Liver (tissue), 9 donors: ENCODE data around the gene FADS3. TPM values are rescaled to one million over a fixed set of nuclear protein-coding genes. Genes with fewer than 3 reads are reported as not detected.

Experiments used
- DNase-seq: peaks from one replicate; pipeline ENCODE4 v3.0.0-alpha.2; 2017; ENCODE audit warnings: low spot score
- H3K27ac ChIP-seq, 2 donors: one replicate each; pipeline ENCODE4 v1.7.0; 2013; ENCODE audit warnings: inconsistent platforms in 2 of 2, low read length in 2 of 2, control low read depth in 1 of 2, low read depth in 1 of 2, mild to moderate bottlenecking in 1 of 2
- H3K27me3 ChIP-seq, 4 donors: one replicate each; pipeline versions ENCODE4 v1.6.1 to v1.7.0; 2013; ENCODE audit warnings: low read length in 3 of 4, inconsistent platforms in 1 of 4, mild to moderate bottlenecking in 1 of 4, moderate library complexity in 1 of 4; ENCODE audit not compliant: control insufficient read depth in 4 of 4, insufficient read depth in 4 of 4
- H3K36me3 ChIP-seq, 4 donors: one replicate each; pipeline versions ENCODE4 v1.6.1 to v1.7.0; 2013; ENCODE audit warnings: low read length in 3 of 4, mild to moderate bottlenecking in 3 of 4, low read depth in 1 of 4, moderate library complexity in 1 of 4; ENCODE audit not compliant: control insufficient read depth in 4 of 4, insufficient read depth in 3 of 4
- H3K4me1 ChIP-seq, 4 donors: one replicate each; pipeline versions ENCODE4 v1.6.1 to v1.7.0; 2013; ENCODE audit warnings: low read length in 3 of 4, mild to moderate bottlenecking in 3 of 4, moderate library complexity in 1 of 4; ENCODE audit not compliant: control insufficient read depth in 4 of 4, insufficient read depth in 4 of 4
- H3K4me3 ChIP-seq, 3 donors: one replicate each; pipeline versions ENCODE4 v1.6.1 to v1.7.0; 2013; ENCODE audit warnings: low read length in 3 of 3, control low read depth in 1 of 3, low read depth in 1 of 3, mild to moderate bottlenecking in 1 of 3
- H3K9ac ChIP-seq, 2 donors: one replicate each; pipeline ENCODE4 v1.7.0; 2013; ENCODE audit warnings: low read length in 2 of 2, mild to moderate bottlenecking in 2 of 2, moderate library complexity in 2 of 2, control low read depth in 1 of 2, low read depth in 1 of 2
- H3K9me3 ChIP-seq, 4 donors: one replicate each; pipeline versions ENCODE4 v1.6.1 to v1.7.0; 2013; ENCODE audit warnings: low read length in 3 of 4; ENCODE audit not compliant: control insufficient read depth in 4 of 4
- EGR1 ChIP-seq, 2 donors: IDR thresholded peaks; 2 replicates each; pipeline ENCODE4 v1.6.1; 2016 to 2018; ENCODE audit warnings: antibody characterized with exemption in 2 of 2, low read depth in 2 of 2
- FOXA1 ChIP-seq: IDR thresholded peaks from 2 replicates; pipeline ENCODE4 v1.6.1; 2016; ENCODE audit warnings: antibody characterized with exemption
- FOXA2 ChIP-seq: IDR thresholded peaks from 2 replicates; pipeline ENCODE4 v1.6.1; 2016; ENCODE audit warnings: antibody characterized with exemption
- GABPA ChIP-seq, 2 donors: IDR thresholded peaks in 1 of 2; conservative IDR thresholded peaks in 1 of 2; 2 replicates each; pipeline ENCODE4 v1.6.1; 2016; ENCODE audit warnings: antibody characterized with exemption in 2 of 2, mild to moderate bottlenecking in 1 of 2, moderate library complexity in 1 of 2
- HNF4A ChIP-seq, 2 donors: conservative IDR thresholded peaks; 2 replicates each; pipeline ENCODE4 v1.6.1; 2016; ENCODE audit warnings: antibody characterized with exemption in 2 of 2, mild to moderate bottlenecking in 2 of 2
- JUND ChIP-seq, 2 donors: IDR thresholded peaks; 2 replicates each; pipeline ENCODE4 v1.6.1; 2016; ENCODE audit warnings: antibody characterized with exemption in 2 of 2
- NR2F2 ChIP-seq: IDR thresholded peaks from 2 replicates; pipeline ENCODE4 v1.6.1; 2016; ENCODE audit warnings: antibody characterized with exemption
- RXRA ChIP-seq, 2 donors: IDR thresholded peaks; 2 replicates each; pipeline ENCODE4 v1.6.1; 2017 to 2018; ENCODE audit warnings: antibody characterized with exemption in 2 of 2, mild to moderate bottlenecking in 1 of 2
- YY1 ChIP-seq: IDR thresholded peaks from 2 replicates; pipeline ENCODE4 v1.6.1; 2016; ENCODE audit warnings: antibody characterized with exemption, mild to moderate bottlenecking
- WGBS: extraction: QIAGEN DNeasy Blood & Tissue Kit; methylation state at CpG from one replicate; pipeline ENCODE4 v1.1.7; 2013; 5-methylcytosine and 5-hydroxymethylcytosine counted together
- polyA plus RNA-seq, 2 donors: library from polyadenylated mRNA; stranded (reverse) in 1 of 2; unstranded in 1 of 2; fragments of 200-250 nt in 1 of 2; fragments of >200 nt in 1 of 2; fragmentation: Nextera tagmentation in 1 of 2; extraction: Ambion mirVana in 1 of 2; gene quantifications; one replicate each; pipeline versions ENCODE4 v1.2.1 to v1.2.3, GENCODE V29; 2013 to 2015
- total RNA-seq, 2 donors: library from RNA; depleted of rRNA; stranded (reverse); fragments of >200 nt; gene quantifications; one replicate each; pipeline ENCODE4 v1.2.3, GENCODE V29; 2014
- TF ChIP-seq, protein P1 (sequence below): fragments of 150-350 bp; IDR thresholded peaks from 2 replicates; pipeline ENCODE4 v1.5.1; 2017; ENCODE audit warnings: improper control_type of control experiment, low read depth, low read length; ENCODE audit not compliant: missing input control
- TF ChIP-seq, protein P2 (sequence below): IDR thresholded peaks from 2 replicates; pipeline ENCODE4 v1.6.1; 2016; ENCODE audit warnings: antibody characterized with exemption, mild to moderate bottlenecking
- TF ChIP-seq, protein P3 (sequence below): IDR thresholded peaks from 2 replicates; pipeline ENCODE4 v1.6.1; 2016; ENCODE audit warnings: antibody characterized with exemption
- donor health status: healthy.
- donor health status: healthy.
- donor health status: healthy.
- donor health status: healthy.
- donor health status: healthy.

Gene FADS3
- total and polyA plus RNA-seq, 4 donors, result 8.3 to 13.6 (median 10.3) TPM

DNA sequence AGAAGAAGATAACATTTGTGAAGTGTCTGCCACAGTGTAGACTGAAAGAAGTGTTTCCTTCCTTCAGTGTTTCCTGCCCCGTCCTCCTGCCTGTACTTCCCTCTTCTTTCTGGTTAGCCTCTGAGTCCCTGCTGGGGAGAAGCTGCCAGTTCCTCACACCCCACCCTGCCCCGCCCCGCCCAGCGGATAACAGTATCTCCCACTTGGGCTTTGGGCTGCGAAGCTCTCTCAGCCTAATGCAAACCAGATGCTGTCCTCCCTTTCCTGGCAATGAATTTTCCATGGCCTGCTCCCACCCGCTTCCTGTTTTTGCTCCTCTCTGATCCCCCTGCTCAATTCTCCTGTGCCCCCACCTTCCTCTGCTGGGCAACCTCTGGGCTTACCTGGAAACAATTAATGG, 31.2 kb upstream of the FADS3 start:
- H3K27me3 ChIP-seq, result no peaks in the 10 kb centered on the region
- no peaks in the 10 kb centered on the region for H3K36me3 ChIP-seq
- no peak overlapping the region for H3K9ac ChIP-seq
- TF ChIP-seq EGR1 (IDR thresholded peaks at IDR 0.05; ENCODE audit: low read depth in 2 of 2) (no peak), NR2F2 (peak; percentile 32)
- no peak overlapping the region for H3K4me3 ChIP-seq
- H3K9me3 ChIP-seq, result no peaks in the 10 kb centered on the region
- 55% methylated on average over 6 of the region's 6 CpGs for WGBS
- peak overlapping the region; percentile 40 to 69 for H3K27ac ChIP-seq
- peak; percentile 83 for DNase-seq
- peaks cover 0 to 12% (median 6%) of the 10 kb centered on the region in 4 donors for H3K4me1 ChIP-seq

DNA sequence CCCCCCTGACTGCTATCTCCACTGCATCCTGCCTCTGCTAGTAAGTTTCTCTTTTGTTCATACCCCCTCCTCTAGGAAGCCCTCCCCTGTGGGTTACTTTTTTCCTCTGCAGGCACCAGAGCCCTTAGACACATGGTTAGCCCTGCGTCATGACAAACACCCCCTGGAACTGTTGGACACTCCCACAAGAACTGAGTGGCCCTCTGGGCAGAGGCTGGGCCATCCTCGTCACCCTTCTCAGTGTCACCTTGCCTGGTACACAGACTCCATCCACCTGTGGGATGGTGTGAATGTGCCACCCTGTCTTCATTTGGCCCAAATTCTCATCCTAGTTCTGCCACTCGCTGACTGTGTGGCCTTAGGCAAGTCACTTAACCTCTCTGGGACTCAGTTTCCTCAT, 30.1 kb upstream of the FADS3 start:
- no peak overlapping the region for H3K4me3 ChIP-seq
- peaks cover 0 to 13% (median 8%) of the 10 kb centered on the region in 4 donors for H3K4me1 ChIP-seq
- H3K9me3 ChIP-seq, result no peaks in the 10 kb centered on the region
- H3K27ac ChIP-seq, result no peak overlapping the region
- no peaks in the 10 kb centered on the region for H3K27me3 ChIP-seq
- H3K36me3 ChIP-seq, result no peaks in the 10 kb centered on the region
- no peak overlapping the region for H3K9ac ChIP-seq
- WGBS, result 86% methylated on average over 3 of the region's 3 CpGs
- DNase-seq, result peak; percentile 35
- TF ChIP-seq FOXA2 (no peak), YY1 (no peak), GABPA (IDR thresholded peaks at IDR 0.05 in 1 of 2, conservative IDR thresholded peaks at IDR 0.05 in 1 of 2) (no peak), JUND (IDR thresholded peaks at IDR 0.05) (no peak), FOXA1 (no peak), RXRA (IDR thresholded peaks at IDR 0.05) (no peak), HNF4A (conservative IDR thresholded peaks at IDR 0.05) (no peak)
- TF ChIP-seq, protein P1, sequence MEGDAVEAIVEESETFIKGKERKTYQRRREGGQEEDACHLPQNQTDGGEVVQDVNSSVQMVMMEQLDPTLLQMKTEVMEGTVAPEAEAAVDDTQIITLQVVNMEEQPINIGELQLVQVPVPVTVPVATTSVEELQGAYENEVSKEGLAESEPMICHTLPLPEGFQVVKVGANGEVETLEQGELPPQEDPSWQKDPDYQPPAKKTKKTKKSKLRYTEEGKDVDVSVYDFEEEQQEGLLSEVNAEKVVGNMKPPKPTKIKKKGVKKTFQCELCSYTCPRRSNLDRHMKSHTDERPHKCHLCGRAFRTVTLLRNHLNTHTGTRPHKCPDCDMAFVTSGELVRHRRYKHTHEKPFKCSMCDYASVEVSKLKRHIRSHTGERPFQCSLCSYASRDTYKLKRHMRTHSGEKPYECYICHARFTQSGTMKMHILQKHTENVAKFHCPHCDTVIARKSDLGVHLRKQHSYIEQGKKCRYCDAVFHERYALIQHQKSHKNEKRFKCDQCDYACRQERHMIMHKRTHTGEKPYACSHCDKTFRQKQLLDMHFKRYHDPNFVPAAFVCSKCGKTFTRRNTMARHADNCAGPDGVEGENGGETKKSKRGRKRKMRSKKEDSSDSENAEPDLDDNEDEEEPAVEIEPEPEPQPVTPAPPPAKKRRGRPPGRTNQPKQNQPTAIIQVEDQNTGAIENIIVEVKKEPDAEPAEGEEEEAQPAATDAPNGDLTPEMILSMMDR, result no peak
- TF ChIP-seq, protein P2, sequence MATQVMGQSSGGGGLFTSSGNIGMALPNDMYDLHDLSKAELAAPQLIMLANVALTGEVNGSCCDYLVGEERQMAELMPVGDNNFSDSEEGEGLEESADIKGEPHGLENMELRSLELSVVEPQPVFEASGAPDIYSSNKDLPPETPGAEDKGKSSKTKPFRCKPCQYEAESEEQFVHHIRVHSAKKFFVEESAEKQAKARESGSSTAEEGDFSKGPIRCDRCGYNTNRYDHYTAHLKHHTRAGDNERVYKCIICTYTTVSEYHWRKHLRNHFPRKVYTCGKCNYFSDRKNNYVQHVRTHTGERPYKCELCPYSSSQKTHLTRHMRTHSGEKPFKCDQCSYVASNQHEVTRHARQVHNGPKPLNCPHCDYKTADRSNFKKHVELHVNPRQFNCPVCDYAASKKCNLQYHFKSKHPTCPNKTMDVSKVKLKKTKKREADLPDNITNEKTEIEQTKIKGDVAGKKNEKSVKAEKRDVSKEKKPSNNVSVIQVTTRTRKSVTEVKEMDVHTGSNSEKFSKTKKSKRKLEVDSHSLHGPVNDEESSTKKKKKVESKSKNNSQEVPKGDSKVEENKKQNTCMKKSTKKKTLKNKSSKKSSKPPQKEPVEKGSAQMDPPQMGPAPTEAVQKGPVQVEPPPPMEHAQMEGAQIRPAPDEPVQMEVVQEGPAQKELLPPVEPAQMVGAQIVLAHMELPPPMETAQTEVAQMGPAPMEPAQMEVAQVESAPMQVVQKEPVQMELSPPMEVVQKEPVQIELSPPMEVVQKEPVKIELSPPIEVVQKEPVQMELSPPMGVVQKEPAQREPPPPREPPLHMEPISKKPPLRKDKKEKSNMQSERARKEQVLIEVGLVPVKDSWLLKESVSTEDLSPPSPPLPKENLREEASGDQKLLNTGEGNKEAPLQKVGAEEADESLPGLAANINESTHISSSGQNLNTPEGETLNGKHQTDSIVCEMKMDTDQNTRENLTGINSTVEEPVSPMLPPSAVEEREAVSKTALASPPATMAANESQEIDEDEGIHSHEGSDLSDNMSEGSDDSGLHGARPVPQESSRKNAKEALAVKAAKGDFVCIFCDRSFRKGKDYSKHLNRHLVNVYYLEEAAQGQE, result no peak
- TF ChIP-seq, protein P3, sequence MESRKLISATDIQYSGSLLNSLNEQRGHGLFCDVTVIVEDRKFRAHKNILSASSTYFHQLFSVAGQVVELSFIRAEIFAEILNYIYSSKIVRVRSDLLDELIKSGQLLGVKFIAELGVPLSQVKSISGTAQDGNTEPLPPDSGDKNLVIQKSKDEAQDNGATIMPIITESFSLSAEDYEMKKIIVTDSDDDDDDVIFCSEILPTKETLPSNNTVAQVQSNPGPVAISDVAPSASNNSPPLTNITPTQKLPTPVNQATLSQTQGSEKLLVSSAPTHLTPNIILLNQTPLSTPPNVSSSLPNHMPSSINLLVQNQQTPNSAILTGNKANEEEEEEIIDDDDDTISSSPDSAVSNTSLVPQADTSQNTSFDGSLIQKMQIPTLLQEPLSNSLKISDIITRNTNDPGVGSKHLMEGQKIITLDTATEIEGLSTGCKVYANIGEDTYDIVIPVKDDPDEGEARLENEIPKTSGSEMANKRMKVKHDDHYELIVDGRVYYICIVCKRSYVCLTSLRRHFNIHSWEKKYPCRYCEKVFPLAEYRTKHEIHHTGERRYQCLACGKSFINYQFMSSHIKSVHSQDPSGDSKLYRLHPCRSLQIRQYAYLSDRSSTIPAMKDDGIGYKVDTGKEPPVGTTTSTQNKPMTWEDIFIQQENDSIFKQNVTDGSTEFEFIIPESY, result no peak
